ENCODE measurements around the gene ISYNA1.

- TF ChIP-seq GATA2 (IDR thresholded peaks at IDR 0.05; ENCODE audit: low read depth, low read length) = no peak
- TF ChIP-seq GATA3 (IDR thresholded peaks at IDR 0.05; ENCODE audit: low read depth, low read length) = no peak
Observed at GRCh38 chr19:18438331-18439024, 545 bp upstream of the ISYNA1 start.
